Subcutaneous adipose tissue (tissue), 4 donors: Measurements from ENCODE around the gene C5orf47. TPM values are rescaled to one million over a fixed set of nuclear protein-coding genes. Genes with fewer than 3 reads are reported as not detected.

Source experiments
- total RNA-seq, 4 donors: library from RNA; depleted of rRNA; stranded (reverse); fragments of >200 nt; gene quantifications; one replicate each; pipeline ENCODE4 v1.1.0, GENCODE V29; 2016
- TF ChIP-seq, protein P1 (sequence below): fragments of 450-650 bp; IDR thresholded peaks from one replicate; pipeline ENCODE4 v1.5.1; 2016; ENCODE audit warnings: low read depth, mild to moderate bottlenecking, control low read depth, antibody characterized with exemption, moderate library complexity

The C5orf47 gene
- total RNA-seq, 4 donors from 2014 or later: not detected

DNA sequence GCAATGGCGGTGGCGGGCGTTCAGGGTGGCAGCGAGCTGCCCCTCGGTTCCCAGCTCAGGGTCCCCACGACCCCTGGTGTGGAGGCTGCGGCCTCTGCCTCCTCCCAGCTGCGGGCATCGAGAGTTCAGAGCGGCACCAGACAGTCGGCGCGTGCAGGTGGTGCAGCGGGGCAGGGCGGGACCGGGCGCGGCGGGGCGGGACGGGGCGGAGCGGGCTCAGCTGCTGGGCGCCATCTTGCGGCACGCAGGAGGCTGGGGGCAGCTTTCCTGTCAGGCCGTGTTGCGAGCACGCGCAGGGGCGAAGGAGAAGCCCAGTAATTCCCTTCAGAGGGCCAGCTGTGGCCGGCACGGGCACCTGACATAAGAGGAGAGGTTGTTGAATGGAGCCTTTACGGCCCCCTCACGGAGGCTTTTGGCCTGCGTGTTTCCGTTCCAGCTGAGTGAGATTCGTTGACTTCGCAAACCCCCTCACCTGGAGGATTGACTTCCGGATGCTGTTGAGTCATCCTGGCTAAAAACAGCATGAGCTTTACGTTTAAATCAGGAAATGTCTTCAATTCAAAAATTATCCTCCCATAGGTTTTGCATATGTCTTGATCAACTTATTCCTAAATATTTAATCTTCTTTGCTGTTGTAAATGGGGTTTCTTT is 587 bp downstream of the C5orf47 start:
- TF ChIP-seq, protein P1, sequence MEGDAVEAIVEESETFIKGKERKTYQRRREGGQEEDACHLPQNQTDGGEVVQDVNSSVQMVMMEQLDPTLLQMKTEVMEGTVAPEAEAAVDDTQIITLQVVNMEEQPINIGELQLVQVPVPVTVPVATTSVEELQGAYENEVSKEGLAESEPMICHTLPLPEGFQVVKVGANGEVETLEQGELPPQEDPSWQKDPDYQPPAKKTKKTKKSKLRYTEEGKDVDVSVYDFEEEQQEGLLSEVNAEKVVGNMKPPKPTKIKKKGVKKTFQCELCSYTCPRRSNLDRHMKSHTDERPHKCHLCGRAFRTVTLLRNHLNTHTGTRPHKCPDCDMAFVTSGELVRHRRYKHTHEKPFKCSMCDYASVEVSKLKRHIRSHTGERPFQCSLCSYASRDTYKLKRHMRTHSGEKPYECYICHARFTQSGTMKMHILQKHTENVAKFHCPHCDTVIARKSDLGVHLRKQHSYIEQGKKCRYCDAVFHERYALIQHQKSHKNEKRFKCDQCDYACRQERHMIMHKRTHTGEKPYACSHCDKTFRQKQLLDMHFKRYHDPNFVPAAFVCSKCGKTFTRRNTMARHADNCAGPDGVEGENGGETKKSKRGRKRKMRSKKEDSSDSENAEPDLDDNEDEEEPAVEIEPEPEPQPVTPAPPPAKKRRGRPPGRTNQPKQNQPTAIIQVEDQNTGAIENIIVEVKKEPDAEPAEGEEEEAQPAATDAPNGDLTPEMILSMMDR: no peak

DNA sequence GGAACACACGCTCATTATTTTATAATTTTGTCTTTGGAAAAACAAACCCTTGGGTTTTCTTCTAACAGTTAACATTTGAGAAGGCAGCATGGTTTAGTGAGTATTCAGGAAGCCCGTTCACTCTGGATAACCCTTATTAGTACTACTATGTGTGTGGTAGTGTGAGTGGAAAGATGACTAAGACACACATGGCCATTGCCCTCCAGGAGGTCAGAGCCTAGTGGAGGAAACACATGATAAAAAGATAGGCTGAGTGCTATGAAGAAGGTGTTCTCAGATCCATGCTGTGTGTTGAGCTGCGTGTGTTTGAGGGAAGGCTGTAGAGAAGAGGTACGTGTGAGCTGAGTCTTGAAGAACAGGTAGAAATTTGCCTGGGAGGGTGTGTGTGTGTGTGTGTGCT is 8.4 kb downstream of the C5orf47 start:
- TF ChIP-seq, protein P1: no peak

DNA sequence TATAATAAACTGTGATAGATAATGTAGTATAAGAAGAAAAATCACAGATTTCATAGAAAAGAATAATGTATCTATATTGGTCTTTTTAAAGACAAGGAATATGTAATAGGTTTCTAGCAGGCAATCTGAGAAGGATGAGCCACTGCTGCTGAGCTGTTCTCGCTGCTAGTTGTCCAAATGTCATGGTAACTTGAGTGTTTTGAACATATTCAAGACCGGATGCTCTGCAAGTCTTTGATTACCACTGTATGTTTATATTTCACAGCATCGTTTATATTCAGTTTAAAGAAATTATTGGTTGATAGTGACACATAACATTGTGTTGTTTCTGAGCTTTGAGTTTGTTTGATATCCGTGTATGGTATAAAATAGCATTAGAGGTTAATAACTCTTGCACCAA is 9.6 kb downstream of the C5orf47 start:
- TF ChIP-seq, protein P1: no peak

DNA sequence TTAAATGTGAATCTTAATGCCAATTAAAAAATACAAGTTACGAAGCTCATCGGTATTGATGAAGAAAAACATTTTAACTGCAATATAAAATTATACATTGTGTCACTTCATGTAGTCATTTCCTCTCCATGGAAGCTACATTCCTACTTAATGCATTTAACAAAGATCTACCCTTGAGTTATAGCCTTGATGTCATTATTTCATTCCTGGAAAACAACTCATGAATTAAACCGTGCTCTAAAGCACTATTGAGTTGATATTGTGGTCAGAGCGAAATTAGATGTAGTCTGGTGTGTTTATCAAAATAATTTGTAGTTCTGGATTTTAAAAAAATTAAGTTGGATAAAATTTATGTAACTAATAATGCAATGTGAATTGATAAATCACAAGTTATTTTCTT is 11.1 kb downstream of the C5orf47 start:
- TF ChIP-seq, protein P1: no peak

DNA sequence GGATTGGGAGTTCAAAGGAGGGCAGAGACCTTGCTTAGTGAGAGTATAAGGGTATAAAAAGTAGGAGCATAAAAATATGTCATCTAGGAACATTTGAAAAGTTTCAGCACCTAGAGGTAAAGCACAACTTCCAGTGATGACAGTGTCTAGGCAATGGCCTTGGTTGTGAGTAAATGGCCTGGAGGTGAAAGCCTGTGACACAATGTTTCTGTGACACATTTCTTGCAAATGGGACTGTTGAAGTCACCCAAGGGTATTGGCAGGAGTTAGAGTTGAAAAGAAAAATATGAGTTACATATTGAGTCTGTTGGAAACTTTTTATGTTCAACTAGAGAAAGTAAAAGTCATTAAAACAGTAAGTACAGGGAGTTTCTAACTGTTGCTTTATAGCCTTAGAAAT is 14.8 kb downstream of the C5orf47 start:
- TF ChIP-seq, protein P1: no peak

DNA sequence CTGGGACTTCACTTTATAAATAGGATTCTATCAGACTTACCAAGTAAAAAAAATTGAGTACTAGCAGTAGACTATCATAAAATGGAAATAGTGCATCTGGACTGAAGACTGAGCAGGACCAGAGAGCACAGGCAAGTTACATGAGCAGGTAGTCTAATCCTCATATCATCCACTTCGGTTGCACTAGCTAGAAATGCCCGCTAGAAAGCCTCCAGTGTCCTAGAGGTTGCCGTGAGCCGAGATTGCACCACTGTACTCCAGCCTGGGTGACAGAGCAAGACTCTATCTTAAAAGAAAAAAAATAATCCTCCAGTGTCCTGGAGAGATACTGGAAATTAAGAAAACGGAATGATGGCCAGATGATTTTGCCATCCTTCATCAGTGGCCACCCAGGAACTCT is 20.0 kb downstream of the C5orf47 start:
- TF ChIP-seq, protein P1: no peak

DNA sequence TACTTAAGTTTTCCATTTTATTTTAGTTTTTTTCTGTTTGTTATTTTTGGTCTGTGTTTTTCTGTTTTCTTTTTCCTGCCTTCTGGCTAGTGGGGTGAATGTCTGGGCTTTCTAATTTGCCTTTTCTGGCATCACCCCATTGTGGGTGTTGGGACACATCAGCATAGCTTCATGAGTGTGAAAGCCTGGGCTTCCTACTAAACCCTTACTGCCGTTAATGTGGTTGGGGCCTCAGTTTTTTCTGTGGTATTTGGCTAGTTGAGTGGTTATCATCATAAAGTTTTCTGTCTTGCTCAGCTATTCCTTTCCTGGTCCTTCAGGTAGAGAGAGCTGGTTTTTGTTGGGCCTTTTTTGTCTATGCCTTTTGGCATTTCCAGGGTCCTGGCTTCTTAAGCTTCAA is 21.4 kb downstream of the C5orf47 start:
- TF ChIP-seq, protein P1: no peak
